Right ventricle myocardium superior (tissue), 1 donor: ENCODE data around the gene CHST11. TPM values are rescaled to one million over a fixed set of nuclear protein-coding genes. Genes with fewer than 3 reads are reported as not detected.
"Not testable (repeated sequence)": the region's sequence is repeated elsewhere in the genome, so short reads cannot be mapped to it uniquely, and the experiment has no call there.

Experiments used
- ATAC-seq: fragments of 200-7000 bp; cut with Tn5 transposase; one replicate; pipeline ENCODE4 v1.9.1; 2020; ENCODE audit warnings: mild to moderate bottlenecking; ENCODE audit not compliant: poor library complexity
- DNase-seq: peaks from one replicate; pipeline ENCODE4 v3.0.0-alpha.2; 2020
- intact Hi-C: fragments of 100-400 bp; cut with DNase I; formaldehyde crosslinking; loops from one replicate; pipeline ENCODE4 v1.11.2; 2022
- microRNA-seq: library from miRNA; unstranded; fragments of <30 nt; microRNA quantifications from one replicate; pipeline ENCODE4 v1.2.0, GENCODE V29; 2020
- total RNA-seq: library from RNA; stranded (reverse); fragmentation: NEBNext Ultra II Directional; extraction: Animal tissue kit (Norgen Biotek cat#: 25700); gene quantifications from one replicate; pipeline ENCODE4 v1.2.1, GENCODE V29; 2021
- donor health status: DM: no; HTN: yes; CAD: no; lungs with severe emphysema.

CHST11 gene
- total RNA-seq, 1 donor from 2014 or later: 3.0 TPM

- intact Hi-C loops: no loop called here
- DNase-seq: peak; percentile 48
- no peak for ATAC-seq
These were observed 336.5 kb downstream of the CHST11 start for GRCh38 chr12:104793285-104793684.

- ATAC-seq (no peak), DNase-seq (no peak)
- intact Hi-C loops: no loop called here
These were observed 337.2 kb downstream of the CHST11 start for GRCh38 chr12:104793968-104794367.

GRCh38 chr12:104796475-104796862, 339.7 kb downstream of the CHST11 start:
- intact Hi-C loops: no loop called here
- no peak for ATAC-seq
- DNase-seq: no peak

GRCh38 chr12:104799458-104799857, 342.7 kb downstream of the CHST11 start:
- ATAC-seq (no peak), DNase-seq (no peak)
- intact Hi-C loops: no loop called here

GRCh38 chr12:104801005-104801404, 344.3 kb downstream of the CHST11 start:
- intact Hi-C loops: no loop called here
- ATAC-seq: no peak

GRCh38 chr12:104801427-104801826, 344.7 kb downstream of the CHST11 start:
- no peak for ATAC-seq
- no peak for DNase-seq
- intact Hi-C loops: no loop called here

More at GRCh38 chr12:104801005-104801404, 344.3 kb downstream of the CHST11 start:
- no peak for DNase-seq

- DNase-seq (no peak), ATAC-seq (no peak)
- intact Hi-C loops: no loop called here
These were observed 345.5 kb downstream of the CHST11 start for GRCh38 chr12:104802208-104802607.

- ATAC-seq (no peak), DNase-seq (no peak)
- intact Hi-C loops: no loop called here
These were observed 348.4 kb downstream of the CHST11 start for GRCh38 chr12:104805186-104805585.

GRCh38 chr12:104806194-104806593, 349.4 kb downstream of the CHST11 start:
- DNase-seq, ATAC-seq, intact Hi-C loops: not testable (repeated sequence)

- ATAC-seq (no peak), DNase-seq (no peak)
- intact Hi-C loops: no loop called here
These were observed 352.5 kb downstream of the CHST11 start for GRCh38 chr12:104809251-104809650.

- intact Hi-C loops: no loop called here
- no peak for DNase-seq
- ATAC-seq: no peak
These were observed 353.1 kb downstream of the CHST11 start for GRCh38 chr12:104809706-104810385.

Small RNA genes within 50 kb of the gene (microRNA-seq; reads per million reads assigned to microRNA genes)
- gene MIR3922: not detected

Other genes starting within 250 kb of the CHST11 start
- gene TXNRD1, start 241.2 kb upstream of the CHST11 start, total RNA-seq: 98.9 TPM
- 1.2 TPM for gene EID3, start 153.2 kb upstream of the CHST11 start, total RNA-seq